GM12878 (cell line): Measurements from ENCODE around the gene PPP1R13B.

ENCODE experiments used
- CHD1 ChIP-seq: IDR thresholded peaks from 2 replicates; pipeline ENCODE4 v1.6.1; 2012; ENCODE audit warnings: low read depth, low read length, improper control_type of control experiment
- CHD4 ChIP-seq: fragments of 200-600 bp; sonication (generic); IDR thresholded peaks from 2 replicates; pipeline ENCODE4 v1.6.1; 2016; ENCODE audit warnings: mild to moderate bottlenecking
- CUX1 ChIP-seq: IDR thresholded peaks from 2 replicates; pipeline ENCODE4 v1.6.1; 2012; ENCODE audit warnings: improper control_type of control experiment, low read depth, low read length; ENCODE audit not compliant: insufficient replicate concordance
- NR2C2 ChIP-seq: IDR thresholded peaks from 2 replicates; pipeline ENCODE4 v1.6.1; 2011; ENCODE audit warnings: borderline replicate concordance, low read depth; ENCODE audit not compliant: control insufficient read depth, insufficient read length
- SMC3 ChIP-seq: IDR thresholded peaks from 2 replicates; pipeline ENCODE4 v1.6.1; 2011; ENCODE audit warnings: low read length, improper control_type of control experiment, borderline replicate concordance
- SPI1 ChIP-seq: IDR thresholded peaks from 2 replicates; pipeline ENCODE4 v1.6.1; 2011; ENCODE audit warnings: low read depth, mild to moderate bottlenecking, low read length, moderate library complexity, borderline replicate concordance; ENCODE audit not compliant: insufficient read depth
- TAF1 ChIP-seq: IDR thresholded peaks from 2 replicates; pipeline ENCODE4 v1.6.1; 2011; ENCODE audit warnings: mild to moderate bottlenecking, low read depth, low read length, borderline replicate concordance

DNA sequence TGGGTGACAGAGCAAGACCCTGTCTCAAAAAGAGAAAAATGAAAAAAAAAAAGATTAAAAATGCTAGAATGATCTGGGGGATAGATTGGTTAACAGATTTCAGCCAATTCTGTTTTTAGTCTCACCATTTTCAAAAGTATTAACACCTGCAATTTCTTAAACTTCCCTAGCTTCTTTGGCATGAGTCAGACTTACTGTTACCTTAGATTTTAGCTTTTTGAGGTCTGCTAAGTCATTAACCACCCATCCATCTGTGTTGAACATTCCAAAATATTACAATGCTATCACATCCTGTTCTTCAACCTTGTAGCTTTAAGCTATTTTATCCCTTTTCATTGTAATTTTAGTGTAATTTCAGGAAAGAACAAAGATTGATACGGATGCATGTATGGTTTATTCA is 59.3 kb downstream of the PPP1R13B start:
- TF ChIP-seq CHD4 (no peak), CUX1 (no peak), NR2C2 (no peak), SPI1 (no peak), CHD1 (no peak), TAF1 (no peak), SMC3 (no peak)
